Suprapubic skin (tissue), 3 donors: ENCODE measurements around the gene ADCYAP1R1.

Experiments
- CTCF ChIP-seq, 2 donors: fragments of 200-600 bp in 1 of 2; fragments of 450-650 bp in 1 of 2; sonication (generic) in 1 of 2; IDR thresholded peaks; one replicate each; pipeline ENCODE4 v1.5.1; 2016 to 2019; ENCODE audit warnings: antibody characterized with exemption in 2 of 2, mild to moderate bottlenecking in 1 of 2, moderate library complexity in 1 of 2
- EP300 ChIP-seq: sonication (generic); formaldehyde crosslinking; IDR thresholded peaks from one replicate; pipeline ENCODE4 v1.6.1; 2017; ENCODE audit warnings: antibody characterized with exemption

- TF ChIP-seq CTCF (IDR thresholded peaks at IDR 0.05) (no peak), EP300 (no peak)
These were observed 29.4 kb upstream of the ADCYAP1R1 start for GRCh38 chr7:31022726-31023125.
